VCaP (cell line): ENCODE results near the gene SZRD1.

ENCODE experiments used
- H3K27ac ChIP-seq: fragments of 450-650 bp; 2 replicates; pipeline ENCODE4 v1.5.1; 2017
- CTCF ChIP-seq: fragments of 450-650 bp; conservative IDR thresholded peaks from 2 replicates; pipeline ENCODE4 v1.5.1; 2017; ENCODE audit warnings: mild to moderate bottlenecking, moderate library complexity

SZRD1 gene

DNA sequence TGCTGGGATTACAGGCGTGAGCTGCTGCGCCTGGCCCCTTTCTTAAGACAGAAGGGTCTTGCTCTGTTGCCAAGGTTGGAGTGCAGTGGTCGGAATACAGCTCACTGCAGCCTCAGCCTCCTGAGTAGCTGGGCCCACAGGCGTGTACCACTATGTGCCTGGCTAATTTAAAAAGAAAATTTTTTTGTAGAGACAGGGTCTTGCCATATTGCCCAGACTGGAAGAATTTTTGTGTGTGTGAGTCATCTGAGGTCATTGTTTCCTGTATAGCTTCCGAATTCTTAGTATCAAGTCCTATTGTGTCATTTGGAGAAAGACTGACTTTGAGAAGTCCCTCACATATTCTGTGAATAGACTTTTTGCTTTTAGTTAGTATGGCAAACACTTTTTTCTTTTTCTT lies 4.7 kb downstream of the SZRD1 start:
- no peak for TF ChIP-seq CTCF
- no peak overlapping the region for H3K27ac ChIP-seq

GRCh38 chr1:16372535-16373285 lies 5.7 kb downstream of the SZRD1 start:
- no peak for TF ChIP-seq CTCF
- H3K27ac ChIP-seq: no peak overlapping the region

- H3K27ac ChIP-seq: no peak overlapping the region
- TF ChIP-seq CTCF: no peak
Observed at GRCh38 chr1:16374266-16374665, 7.2 kb downstream of the SZRD1 start.

DNA sequence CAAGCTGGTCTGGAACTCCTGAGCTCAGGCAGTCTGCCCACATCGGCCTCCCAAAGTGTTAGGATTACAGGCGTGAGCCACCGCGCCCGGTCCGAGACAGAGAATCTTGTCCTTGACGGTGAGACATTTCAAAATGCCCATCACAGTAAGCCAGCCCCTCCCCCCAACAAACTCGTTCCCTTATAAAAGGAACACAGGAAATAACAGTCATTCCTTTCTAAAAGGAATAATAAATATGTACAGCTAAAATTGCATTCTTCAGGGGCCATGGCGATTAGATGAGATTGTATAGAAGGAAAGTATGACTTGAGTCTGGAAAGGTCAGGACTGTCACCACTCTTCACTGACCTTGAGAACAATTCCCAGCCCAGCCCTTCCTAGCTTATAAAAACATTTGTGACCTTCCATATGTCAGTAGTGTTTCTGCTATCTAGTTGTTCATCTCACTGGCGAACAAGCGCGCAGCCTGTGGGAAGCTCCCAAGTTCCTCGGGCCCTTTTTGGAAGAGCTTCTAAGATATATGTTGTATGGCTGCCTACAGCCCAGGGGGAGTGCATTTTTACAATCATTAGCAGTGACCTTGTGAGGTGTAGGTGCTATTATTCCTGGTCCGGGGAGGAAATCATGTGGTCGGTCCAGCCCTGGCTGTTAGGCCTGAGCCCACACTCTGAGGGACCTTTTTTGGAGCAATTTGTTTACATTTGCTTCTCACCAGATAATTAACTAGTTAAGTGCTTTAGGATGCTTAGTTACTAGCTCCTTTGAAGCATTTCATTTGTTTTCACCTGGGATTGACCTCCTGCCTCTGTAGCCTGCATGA lies 8.7 kb downstream of the SZRD1 start:
- no peak for TF ChIP-seq CTCF
- peak overlapping the region; percentile 16; the same call in 1 of the 2 replicates for H3K27ac ChIP-seq

DNA sequence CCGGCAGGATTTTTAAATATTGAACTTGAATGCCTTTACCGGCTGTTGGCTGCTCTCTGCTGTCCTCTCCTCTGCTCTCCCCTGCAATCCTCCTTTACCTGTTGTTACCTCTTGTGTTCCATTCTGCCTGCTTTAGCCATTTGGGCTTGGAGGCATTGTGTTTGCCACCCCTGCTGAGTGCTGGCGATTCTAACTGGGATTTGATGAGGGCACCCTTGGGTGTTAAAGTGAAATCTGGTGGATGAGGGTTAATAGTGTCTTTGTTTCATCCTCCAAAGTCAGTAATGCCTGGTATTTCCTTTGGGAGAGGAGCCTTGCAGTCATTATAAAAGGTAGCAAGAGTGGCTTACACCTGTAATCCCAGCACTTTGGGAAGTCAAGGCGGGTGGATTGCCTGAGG lies 9.9 kb downstream of the SZRD1 start:
- no peak overlapping the region for H3K27ac ChIP-seq
- no peak for TF ChIP-seq CTCF

GRCh38 chr1:16378443-16378842 lies 11.4 kb downstream of the SZRD1 start:
- no peak overlapping the region for H3K27ac ChIP-seq
- no peak for TF ChIP-seq CTCF

DNA sequence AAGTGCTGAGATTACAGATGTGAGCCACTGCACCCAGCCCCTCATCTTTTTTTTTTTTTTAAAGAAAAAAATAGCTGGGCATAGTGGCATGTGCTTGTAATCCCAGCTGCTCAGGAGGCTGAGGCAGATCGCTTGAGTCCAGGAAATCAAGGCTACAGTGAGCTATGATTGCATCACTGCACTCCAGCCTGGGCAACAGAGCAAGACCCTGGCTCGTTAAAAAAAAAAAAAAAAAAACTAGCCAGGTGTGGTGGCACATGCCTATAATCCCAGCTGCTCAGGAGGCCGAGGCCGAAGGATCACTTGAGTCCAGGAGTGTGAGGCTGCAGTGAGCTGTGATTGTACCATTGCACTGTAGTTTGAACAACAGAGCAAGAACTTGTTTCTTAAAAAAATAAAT lies 13.8 kb downstream of the SZRD1 start:
- no peak for TF ChIP-seq CTCF
- H3K27ac ChIP-seq: no peak overlapping the region
